Gastrocnemius medialis (tissue), 4 donors: ENCODE measurements around the gene ZNF490. TPM values are rescaled to one million over a fixed set of nuclear protein-coding genes. Genes with fewer than 3 reads are reported as not detected.
A peak's percentile ranks its signal among the peaks of the same experiment; 100 is the strongest.

ENCODE experiments used
- ATAC-seq, 2 donors: fragments of 150-250 bp; one replicate each; pipeline ENCODE4 v1.9.1; 2016
- DNase-seq, 2 donors: peaks; one replicate each; pipeline ENCODE4 v3.0.0-alpha.2; 2019
- H3K27ac ChIP-seq, 4 donors: fragments of 200-600 bp; sonication (generic); 1 replicate in 1 of 4; 2 replicates in 3 of 4; pipeline ENCODE4 v1.5.1; 2016 to 2018; ENCODE audit warnings: mild to moderate bottlenecking in 2 of 4, moderate library complexity in 1 of 4
- H3K27me3 ChIP-seq, 3 donors: fragments of 200-600 bp; sonication (generic) in 2 of 3; 1 replicate in 1 of 3; 2 replicates in 2 of 3; pipeline versions ENCODE4 v1.5.1 to v1.6.0; 2016 to 2019; ENCODE audit warnings: mild to moderate bottlenecking in 1 of 3, moderate library complexity in 1 of 3
- H3K36me3 ChIP-seq, 2 donors: fragments of 200-600 bp; sonication (generic) in 1 of 2; one replicate each; pipeline ENCODE4 v1.5.1; 2017 to 2018
- H3K4me1 ChIP-seq, 2 donors: fragments of 200-600 bp; sonication (generic) in 1 of 2; one replicate each; pipeline ENCODE4 v1.5.1; 2016 to 2017; ENCODE audit warnings: mild to moderate bottlenecking in 2 of 2
- H3K4me3 ChIP-seq, 4 donors: fragments of 200-600 bp; sonication (generic) in 3 of 4; 1 replicate in 1 of 4; 2 replicates in 3 of 4; pipeline ENCODE4 v1.5.1; 2016 to 2019; ENCODE audit warnings: mild to moderate bottlenecking in 2 of 4
- H3K9me3 ChIP-seq, 3 donors: fragments of 200-600 bp; sonication (generic) in 2 of 3; 1 replicate in 1 of 3; 2 replicates in 2 of 3; pipeline ENCODE4 v1.5.1; 2016 to 2019
- POLR2A ChIP-seq, 2 donors: fragments of 450-650 bp; IDR thresholded peaks; one replicate each; pipeline ENCODE4 v1.6.1; 2017; ENCODE audit warnings: antibody characterized with exemption in 2 of 2, mild to moderate bottlenecking in 2 of 2, moderate library complexity in 2 of 2
- in situ Hi-C, 4 donors: fragments of 200-750 bp; cut with MboI; loops; one replicate each; pipeline versions ENCODE4 v1.15.0 to v1.8.0; 2017; ENCODE audit warnings: low sequenced_read_pairs in 4 of 4
- intact Hi-C: fragments of 100-400 bp; cut with DNase I; formaldehyde crosslinking; loops from one replicate; pipeline ENCODE4 v1.15.1; 2023; ENCODE audit warnings: low total_unique reads
- total RNA-seq, 4 donors: library from RNA; depleted of rRNA; stranded (reverse); fragments of >200 nt; gene quantifications; one replicate each; pipeline versions ENCODE4 v1.1.0 to v1.2.3, GENCODE V29; 2016
- TF ChIP-seq, protein P1 (sequence below), 5 experiments: fragments of 450-650 bp in 3 of 5; fragments of 200-600 bp in 2 of 5; sonication (generic) in 2 of 5; IDR thresholded peaks in 4 of 5; conservative IDR thresholded peaks in 1 of 5; 1 replicate in 4 of 5; 2 replicates in 1 of 5; pipeline ENCODE4 v1.5.1; 2016 to 2019; ENCODE audit warnings: antibody characterized with exemption in 5 of 5, mild to moderate bottlenecking in 3 of 5, moderate library complexity in 3 of 5

Gene ZNF490
- 1 to 10 TPM; 2.5 to 4.9 (median 2.9) TPM for total RNA-seq

DNA sequence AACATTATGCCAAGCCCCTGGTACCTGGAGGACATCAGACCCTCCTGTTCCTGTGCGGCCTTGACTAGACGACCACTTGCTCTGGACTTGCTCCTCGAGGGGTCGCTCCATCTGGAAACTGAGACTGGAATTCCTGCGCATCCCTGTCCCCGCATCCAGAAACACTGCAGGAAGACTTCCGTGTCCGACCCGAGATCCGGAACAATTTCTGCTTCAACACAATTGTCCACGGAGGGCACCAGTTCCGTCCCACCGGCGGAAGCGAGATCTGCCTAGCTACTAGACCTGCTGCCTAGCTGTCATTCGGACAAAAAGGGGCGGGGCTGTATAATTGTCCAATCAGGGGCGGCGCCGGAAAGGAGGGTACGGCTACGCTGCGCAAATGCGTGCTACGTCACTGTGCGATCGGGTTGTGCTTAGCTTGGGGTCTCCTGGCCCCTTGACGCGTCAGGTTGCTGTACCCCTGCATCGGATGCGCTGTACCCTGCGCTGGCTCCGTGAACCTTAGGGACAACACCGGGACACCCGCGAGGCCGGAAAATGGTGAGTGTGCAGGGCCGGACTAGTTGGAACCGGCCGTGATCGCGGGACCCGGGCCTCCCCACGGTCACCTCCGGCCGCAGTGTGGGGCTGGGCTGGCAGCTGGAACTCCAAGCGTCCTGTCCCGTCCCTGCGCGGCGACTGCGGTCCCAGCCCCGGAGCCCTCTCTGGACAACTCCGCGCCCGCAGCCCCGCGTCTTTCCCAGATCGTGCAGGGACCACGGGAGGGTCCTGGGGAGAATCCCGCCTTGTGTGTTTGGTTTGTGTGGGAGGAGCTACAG lies at the start of gene ZNF490, which contains the start of gene ZNF791:
ZNF490 (minus strand) TSS at position 274 of the 821 bp plus-strand sequence; CDS start at position 141, 133 bp downstream.
ZNF791 (plus strand) TSS at position 381 of the 821 bp plus-strand sequence; CDS start at position 541, 160 bp downstream.
- H3K27ac ChIP-seq, result peak within 1 kb of the TSS; percentile 98 to 100 (median 99)
- DNase-seq, result peak; percentile 99
- intact Hi-C loops, result loop anchor here (1.0 to 2.0 kb wide), 4 partner anchors 58 to 686 kb away; partner anchors contain the start of genes GET3, ZNF564 and ZNF700
- H3K27me3 ChIP-seq, result no peaks in the 10 kb centered on the region
- in situ Hi-C loops, result no loop called here
- peak; percentile 99 to 100 for ATAC-seq
- H3K4me3 ChIP-seq, result peak within 1 kb of the TSS; percentile 81 to 100 (median 91)
- TF ChIP-seq, protein P1, sequence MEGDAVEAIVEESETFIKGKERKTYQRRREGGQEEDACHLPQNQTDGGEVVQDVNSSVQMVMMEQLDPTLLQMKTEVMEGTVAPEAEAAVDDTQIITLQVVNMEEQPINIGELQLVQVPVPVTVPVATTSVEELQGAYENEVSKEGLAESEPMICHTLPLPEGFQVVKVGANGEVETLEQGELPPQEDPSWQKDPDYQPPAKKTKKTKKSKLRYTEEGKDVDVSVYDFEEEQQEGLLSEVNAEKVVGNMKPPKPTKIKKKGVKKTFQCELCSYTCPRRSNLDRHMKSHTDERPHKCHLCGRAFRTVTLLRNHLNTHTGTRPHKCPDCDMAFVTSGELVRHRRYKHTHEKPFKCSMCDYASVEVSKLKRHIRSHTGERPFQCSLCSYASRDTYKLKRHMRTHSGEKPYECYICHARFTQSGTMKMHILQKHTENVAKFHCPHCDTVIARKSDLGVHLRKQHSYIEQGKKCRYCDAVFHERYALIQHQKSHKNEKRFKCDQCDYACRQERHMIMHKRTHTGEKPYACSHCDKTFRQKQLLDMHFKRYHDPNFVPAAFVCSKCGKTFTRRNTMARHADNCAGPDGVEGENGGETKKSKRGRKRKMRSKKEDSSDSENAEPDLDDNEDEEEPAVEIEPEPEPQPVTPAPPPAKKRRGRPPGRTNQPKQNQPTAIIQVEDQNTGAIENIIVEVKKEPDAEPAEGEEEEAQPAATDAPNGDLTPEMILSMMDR (IDR thresholded peaks at IDR 0.05 in 4 of 5, conservative IDR thresholded peaks at IDR 0.05 in 1 of 5), result no peak
- TF ChIP-seq POLR2A (IDR thresholded peaks at IDR 0.05), result peak; percentile 90 to 95
- H3K36me3 ChIP-seq, result peaks cover 0 to 27% of the 10 kb centered on the region in 2 donors
- H3K4me1 ChIP-seq, result peaks cover 23 to 45% of the 10 kb centered on the region in 2 donors
- no peaks in the 10 kb centered on the region for H3K9me3 ChIP-seq

DNA sequence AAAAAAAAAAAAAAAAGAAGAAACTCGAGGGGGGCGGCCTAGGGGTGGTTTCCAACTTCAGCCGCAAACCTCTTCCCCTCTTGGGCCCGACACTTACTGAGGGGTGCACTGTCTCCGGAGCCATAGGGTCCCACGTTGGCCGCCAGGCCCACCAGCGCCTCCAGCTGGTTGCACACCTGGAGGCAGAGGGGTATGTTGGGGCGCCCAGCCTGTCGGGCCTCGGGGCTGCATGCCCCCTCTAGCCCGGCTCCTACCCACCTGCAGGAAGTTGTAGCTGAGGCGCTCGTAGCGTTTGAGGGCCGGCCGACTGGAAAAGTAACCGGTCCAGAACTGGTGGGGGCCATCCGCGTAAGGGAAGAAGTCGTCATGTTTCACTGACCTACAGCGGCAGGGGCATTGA lies 47.4 kb upstream of the ZNF490 start:
- DNase-seq (no peak), ATAC-seq (no peak)
- no peak overlapping the region for H3K4me3 ChIP-seq
- no peak overlapping the region for H3K27ac ChIP-seq
- intact Hi-C loops, result no loop called here
- H3K4me1 ChIP-seq, result no peaks in the 10 kb centered on the region
- TF ChIP-seq, protein P1 (IDR thresholded peaks at IDR 0.05 in 4 of 5, conservative IDR thresholded peaks at IDR 0.05 in 1 of 5), result no peak
- no peak for TF ChIP-seq POLR2A (IDR thresholded peaks at IDR 0.05)
- in situ Hi-C loops, result no loop called here
- no peaks in the 10 kb centered on the region for H3K27me3 ChIP-seq
- no peaks in the 10 kb centered on the region for H3K9me3 ChIP-seq
- H3K36me3 ChIP-seq, result peaks cover 0 to 76% of the 10 kb centered on the region in 2 donors

DNA sequence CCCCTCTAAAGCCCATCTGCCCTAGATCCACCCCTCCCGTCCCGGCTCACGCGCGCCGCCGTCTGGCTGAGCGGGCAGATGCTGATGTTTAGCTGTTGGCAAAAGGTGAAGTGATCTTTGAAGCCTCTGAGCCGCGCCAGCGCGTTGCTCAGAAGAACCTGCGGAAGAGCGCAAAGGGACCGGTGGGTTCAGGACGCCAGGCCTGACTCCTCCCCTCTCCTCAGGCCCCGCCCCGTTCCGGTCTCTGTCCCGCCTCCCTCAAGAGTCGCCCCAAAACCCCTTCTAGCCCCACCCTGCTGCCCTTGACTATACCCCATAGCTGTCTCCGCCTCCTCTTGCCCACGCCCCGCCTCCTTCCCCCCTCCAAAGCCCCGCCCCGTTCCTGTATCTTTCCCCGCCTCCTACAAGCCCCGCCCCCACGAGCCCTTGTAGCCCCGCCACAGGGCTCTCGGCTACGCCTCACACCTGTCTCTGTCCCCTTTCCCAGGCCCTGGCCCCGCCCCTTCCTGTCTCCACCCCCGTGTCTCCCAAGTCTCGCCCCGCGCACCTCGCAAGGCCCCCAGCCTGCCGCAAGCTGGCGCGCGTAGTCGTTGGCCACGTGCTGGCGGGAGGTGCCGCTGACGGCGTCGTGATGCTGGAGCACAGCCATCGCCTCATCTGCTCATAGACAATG lies 46.4 kb upstream of the ZNF490 start:
- no peaks in the 10 kb centered on the region for H3K27me3 ChIP-seq
- ATAC-seq, result no peak
- no peak overlapping the region for H3K4me3 ChIP-seq
- TF ChIP-seq, protein P1 (IDR thresholded peaks at IDR 0.05 in 4 of 5, conservative IDR thresholded peaks at IDR 0.05 in 1 of 5), result no peak
- TF ChIP-seq POLR2A (IDR thresholded peaks at IDR 0.05), result no peak
- H3K9me3 ChIP-seq, result no peaks in the 10 kb centered on the region
- H3K36me3 ChIP-seq, result peaks cover 0 to 70% of the 10 kb centered on the region in 2 donors
- no peaks in the 10 kb centered on the region for H3K4me1 ChIP-seq
- in situ Hi-C loops (no loop called here), intact Hi-C loops (no loop called here)
- no peak overlapping the region for H3K27ac ChIP-seq
- DNase-seq, result no peak

DNA sequence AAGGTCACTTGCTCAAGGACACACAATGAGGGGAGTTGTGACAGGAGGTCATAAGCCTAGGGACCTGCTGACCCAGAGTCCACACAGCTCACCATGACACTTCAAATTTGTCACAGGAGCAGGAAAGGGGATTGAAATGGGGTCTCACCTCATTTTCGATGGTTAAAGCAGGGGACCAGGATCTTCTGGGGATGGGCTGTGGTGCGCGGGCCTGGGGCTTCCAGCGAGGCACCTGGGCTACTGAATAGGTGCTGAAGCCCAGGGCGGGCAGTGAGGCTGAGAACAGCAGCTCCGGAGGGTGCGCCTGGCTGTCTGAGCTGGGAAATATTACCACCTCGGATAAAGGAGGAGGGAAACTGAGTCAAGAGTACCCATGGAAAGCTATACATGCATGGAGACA lies 44.9 kb upstream of the ZNF490 start:
- H3K36me3 ChIP-seq, result peaks cover 0 to 55% of the 10 kb centered on the region in 2 donors
- DNase-seq, result peak in 1 of 2 donors; percentile 4
- intact Hi-C loops (no loop called here), in situ Hi-C loops (no loop called here)
- no peak overlapping the region for H3K27ac ChIP-seq
- no peak overlapping the region for H3K4me3 ChIP-seq
- H3K4me1 ChIP-seq, result no peaks in the 10 kb centered on the region
- no peaks in the 10 kb centered on the region for H3K9me3 ChIP-seq
- no peak for ATAC-seq
- TF ChIP-seq POLR2A (IDR thresholded peaks at IDR 0.05), result no peak
- TF ChIP-seq, protein P1 (IDR thresholded peaks at IDR 0.05 in 4 of 5, conservative IDR thresholded peaks at IDR 0.05 in 1 of 5), result no peak
- H3K27me3 ChIP-seq, result no peaks in the 10 kb centered on the region
